ENCODE measurements around the gene TP53BP1.

TP53BP1 gene

DNA sequence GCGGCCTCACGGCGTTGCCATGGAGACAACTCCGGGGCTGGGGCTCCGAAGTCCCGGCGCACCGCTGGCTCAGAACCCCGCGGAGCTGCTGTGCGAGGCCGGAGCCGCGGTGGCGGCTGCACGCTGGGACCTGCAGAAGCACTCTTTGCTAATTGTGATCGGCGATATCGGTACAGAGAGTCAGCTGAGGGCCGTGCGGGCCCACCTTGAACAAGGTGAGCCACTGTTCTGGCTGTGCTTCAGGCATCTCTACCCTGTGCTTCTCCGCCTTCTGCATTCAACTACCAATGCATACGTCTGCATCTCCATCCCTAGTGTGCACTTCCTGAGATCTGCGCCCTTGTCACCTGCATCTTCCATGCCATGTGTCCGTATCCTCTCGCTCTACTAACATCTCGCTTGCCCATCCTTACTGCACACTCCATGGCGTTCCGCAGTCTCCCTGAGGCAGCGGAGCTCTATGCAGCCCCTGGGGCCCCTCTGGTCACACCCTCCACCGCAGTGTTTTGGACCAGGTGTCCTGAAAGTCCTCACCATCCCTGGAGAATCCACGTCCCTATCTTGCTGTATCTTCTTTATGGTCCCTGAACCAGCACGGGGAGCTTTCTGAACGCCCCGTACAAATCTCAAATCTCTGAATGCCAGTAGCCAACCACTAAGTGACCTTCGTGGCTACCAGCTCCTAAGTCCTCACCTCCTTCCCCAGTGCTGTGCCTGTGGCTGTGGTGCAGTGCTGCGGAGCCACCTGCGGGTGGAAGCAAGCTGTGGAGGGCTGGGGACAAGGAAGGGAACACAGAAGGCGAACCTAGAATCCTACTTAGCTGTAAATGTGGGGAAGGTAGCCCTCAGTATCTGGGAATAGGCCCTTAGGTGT, 18.3 kb upstream of the TP53BP1 start:
- H3K4me3 ChIP-seq (ENCODE audit: low read length), result peak overlapping the region; percentile 73
- TF ChIP-seq, protein P1, sequence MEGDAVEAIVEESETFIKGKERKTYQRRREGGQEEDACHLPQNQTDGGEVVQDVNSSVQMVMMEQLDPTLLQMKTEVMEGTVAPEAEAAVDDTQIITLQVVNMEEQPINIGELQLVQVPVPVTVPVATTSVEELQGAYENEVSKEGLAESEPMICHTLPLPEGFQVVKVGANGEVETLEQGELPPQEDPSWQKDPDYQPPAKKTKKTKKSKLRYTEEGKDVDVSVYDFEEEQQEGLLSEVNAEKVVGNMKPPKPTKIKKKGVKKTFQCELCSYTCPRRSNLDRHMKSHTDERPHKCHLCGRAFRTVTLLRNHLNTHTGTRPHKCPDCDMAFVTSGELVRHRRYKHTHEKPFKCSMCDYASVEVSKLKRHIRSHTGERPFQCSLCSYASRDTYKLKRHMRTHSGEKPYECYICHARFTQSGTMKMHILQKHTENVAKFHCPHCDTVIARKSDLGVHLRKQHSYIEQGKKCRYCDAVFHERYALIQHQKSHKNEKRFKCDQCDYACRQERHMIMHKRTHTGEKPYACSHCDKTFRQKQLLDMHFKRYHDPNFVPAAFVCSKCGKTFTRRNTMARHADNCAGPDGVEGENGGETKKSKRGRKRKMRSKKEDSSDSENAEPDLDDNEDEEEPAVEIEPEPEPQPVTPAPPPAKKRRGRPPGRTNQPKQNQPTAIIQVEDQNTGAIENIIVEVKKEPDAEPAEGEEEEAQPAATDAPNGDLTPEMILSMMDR (conservative IDR thresholded peaks at IDR 0.05; ENCODE audit: low read length), result peak; percentile 24
- DNase-seq (ENCODE audit: low read depth), result no peak

DNA sequence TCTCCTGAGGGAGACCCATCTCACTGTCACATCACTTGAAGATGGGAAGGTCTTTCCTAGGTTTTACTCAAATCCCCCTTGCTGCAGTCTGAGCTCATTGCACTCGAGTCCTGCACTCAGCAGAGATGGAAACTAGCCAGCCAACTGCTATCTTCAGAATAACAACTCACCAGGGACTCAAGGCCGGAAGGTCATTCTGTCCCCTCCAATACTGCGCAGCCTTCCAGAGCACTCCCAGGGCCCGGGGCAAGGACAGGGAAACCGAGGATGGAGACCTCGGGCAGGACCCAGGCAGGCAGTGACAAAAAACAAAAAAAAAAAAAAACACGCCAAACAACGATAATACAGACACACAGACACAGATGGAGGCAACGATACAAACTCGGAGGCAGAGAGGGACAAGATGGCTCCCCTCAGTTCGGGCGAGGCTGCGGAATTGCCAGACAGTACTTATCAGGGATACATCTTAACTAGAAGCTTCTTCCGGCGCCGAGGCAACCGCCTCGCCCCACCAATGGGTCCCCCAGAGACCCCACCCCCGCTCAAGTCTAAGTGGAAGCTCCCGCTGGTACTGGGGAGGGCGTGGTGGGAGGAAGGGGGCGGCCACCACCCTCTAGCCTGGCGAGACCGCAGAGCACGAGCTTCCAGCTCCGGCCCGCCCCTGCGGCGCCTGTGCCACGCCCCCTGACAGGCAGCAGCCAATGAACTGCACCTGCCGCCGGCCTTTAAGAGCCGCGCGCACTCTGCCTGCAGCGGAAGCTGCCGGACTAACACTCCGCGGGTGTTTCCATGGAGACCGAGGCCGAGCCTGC, 17.4 kb upstream of the TP53BP1 start:
- H3K4me3 ChIP-seq (ENCODE audit: low read length), result peak overlapping the region; percentile 73
- TF ChIP-seq, protein P1 (conservative IDR thresholded peaks at IDR 0.05; ENCODE audit: low read length), result peak; percentile 51
- peak; percentile 98 for DNase-seq (ENCODE audit: low read depth)

DNA sequence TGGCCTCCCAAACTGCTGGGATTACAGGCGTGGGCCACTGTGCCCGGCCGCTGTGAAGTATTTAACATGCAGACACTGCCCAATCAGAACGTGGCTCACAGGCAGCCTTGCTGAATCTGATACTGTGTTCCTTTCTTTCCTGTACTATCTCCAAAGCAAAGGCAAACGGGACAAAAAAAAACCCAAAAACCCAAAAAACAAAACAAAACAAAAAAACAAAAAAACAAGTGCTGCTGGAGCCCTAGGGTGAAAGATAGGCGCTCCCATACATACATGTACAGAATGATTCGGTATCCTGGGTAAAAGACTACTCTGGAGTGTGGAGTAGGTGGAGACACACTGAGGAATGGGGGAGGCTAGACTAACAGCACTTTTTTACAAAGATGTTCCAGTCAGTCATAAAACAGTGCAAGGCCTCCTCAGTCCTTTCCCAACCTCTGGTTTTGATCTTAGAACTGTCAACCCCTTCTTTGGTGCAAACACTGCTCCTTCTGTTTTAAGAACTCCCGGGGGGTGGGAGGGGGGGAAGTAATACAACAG, 16.8 kb upstream of the TP53BP1 start:
- no peak for DNase-seq (ENCODE audit: low read depth)
- TF ChIP-seq, protein P1 (conservative IDR thresholded peaks at IDR 0.05; ENCODE audit: low read length), result no peak
- H3K4me3 ChIP-seq (ENCODE audit: low read length), result peak overlapping the region; percentile 73

DNA sequence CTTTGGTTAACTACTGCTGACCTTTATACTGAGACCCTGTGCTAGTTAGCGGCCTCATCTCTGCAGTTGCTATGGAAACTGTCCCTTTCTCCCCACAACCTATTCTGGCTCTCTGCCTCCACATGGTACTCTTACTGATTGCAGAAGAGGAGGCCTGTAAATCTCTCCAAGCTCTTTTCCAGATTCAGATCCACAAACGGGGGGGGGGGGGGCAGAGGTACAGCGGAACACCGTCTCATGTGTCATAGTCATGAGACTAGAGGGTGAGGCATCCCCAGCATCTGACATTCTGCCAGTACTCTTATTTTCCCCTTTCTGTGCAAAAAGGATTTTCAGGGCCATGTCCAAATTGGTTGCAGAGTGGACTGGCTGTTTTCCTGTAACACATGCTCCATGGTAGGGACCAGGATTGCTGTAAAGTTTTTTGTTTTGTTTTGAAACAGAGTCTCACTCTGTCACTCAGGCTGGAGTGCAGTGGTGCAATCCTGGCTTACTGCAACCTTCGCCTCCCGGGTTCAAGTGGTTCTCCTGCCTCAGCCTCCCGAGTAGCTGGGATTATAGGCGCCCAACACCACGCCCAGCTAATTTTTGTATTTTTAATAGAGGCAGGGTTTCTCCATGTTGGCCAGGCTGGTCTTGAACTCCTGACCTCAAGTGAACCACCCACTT, 16.2 kb upstream of the TP53BP1 start:
- peak; percentile 63 for DNase-seq (ENCODE audit: low read depth)
- TF ChIP-seq, protein P1 (conservative IDR thresholded peaks at IDR 0.05; ENCODE audit: low read length), result no peak
- H3K4me3 ChIP-seq (ENCODE audit: low read length), result no peak overlapping the region; the same call in 1 of the 2 replicates

DNA sequence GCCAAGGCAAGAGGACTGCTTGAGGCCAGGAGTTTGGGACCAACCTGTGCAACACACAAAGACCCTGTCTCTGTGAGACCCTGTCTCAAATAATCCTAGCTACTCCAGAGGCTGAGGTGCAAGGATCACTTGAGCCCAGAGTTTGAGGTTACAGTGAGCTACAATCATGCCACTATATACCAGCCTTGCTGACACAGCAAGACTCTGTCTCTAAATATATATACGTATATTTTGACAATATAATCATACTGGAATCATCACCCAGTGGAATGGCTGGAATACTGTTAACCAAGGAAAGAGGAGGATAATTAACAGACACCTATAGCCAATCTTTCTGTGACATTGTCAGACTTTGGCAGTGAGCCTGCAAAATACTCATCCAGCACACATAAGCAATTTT, 15.5 kb upstream of the TP53BP1 start:
- no peak for DNase-seq (ENCODE audit: low read depth)
- TF ChIP-seq, protein P1 (conservative IDR thresholded peaks at IDR 0.05; ENCODE audit: low read length), result no peak
- H3K4me3 ChIP-seq (ENCODE audit: low read length), result no peak overlapping the region

DNA sequence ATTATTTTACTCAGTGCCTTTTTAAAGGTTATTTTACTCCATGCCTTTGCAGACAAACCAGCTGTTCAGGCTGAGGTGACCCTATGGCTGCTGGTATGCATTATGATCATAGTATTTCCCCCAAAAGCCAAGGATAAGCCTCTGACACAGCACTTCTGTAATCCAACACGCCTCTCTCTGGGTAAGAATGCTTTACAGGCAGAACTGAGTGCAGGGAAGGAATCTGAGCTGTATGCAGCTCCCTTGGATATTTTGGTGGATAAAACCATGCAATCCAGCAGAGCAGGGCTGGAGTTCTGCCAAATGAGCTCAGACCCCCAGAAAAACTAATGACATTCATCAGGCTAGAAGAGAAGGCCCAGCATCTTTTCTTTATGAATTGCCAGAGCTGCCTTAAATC, 12.8 kb upstream of the TP53BP1 start:
- H3K4me3 ChIP-seq (ENCODE audit: low read length), result no peak overlapping the region
- DNase-seq (ENCODE audit: low read depth), result peak; percentile 63
- TF ChIP-seq, protein P1 (conservative IDR thresholded peaks at IDR 0.05; ENCODE audit: low read length), result no peak
